T-helper 1 cell treated with Interleukin-12 subunit alpha and Interleukin-12 subunit beta and Interleukin-4 antibody, amounts not matched to agents 30 μg/mL and 1 μg/mL, for 36 hours (primary cell): ENCODE measurements around the gene SLC35F2.
"Not testable (repeated sequence)": the region's sequence is repeated elsewhere in the genome, so short reads cannot be mapped to it uniquely, and the experiment has no call there.

ENCODE experiments used
- H3K27ac Mint-ChIP-seq: one replicate; pipeline ENCODE4 v1.8.0; 2021; ENCODE audit warnings: mild to moderate bottlenecking, mixed read lengths
- H3K27me3 Mint-ChIP-seq: one replicate; pipeline ENCODE4 v1.8.0; 2021; ENCODE audit warnings: low read depth, mixed read lengths
- H3K36me3 Mint-ChIP-seq: one replicate; pipeline ENCODE4 v1.8.0; 2021; ENCODE audit warnings: low read depth, mixed read lengths
- H3K4me1 Mint-ChIP-seq: one replicate; pipeline ENCODE4 v1.8.0; 2021; ENCODE audit warnings: low read depth, mixed read lengths
- H3K4me3 Mint-ChIP-seq: one replicate; pipeline ENCODE4 v1.8.0; 2021; ENCODE audit warnings: mild to moderate bottlenecking, moderate library complexity, mixed read lengths
- H3K9me3 Mint-ChIP-seq: one replicate; pipeline ENCODE4 v1.8.0; 2021; ENCODE audit warnings: mixed read lengths

Gene SLC35F2

GRCh38 chr11:107785401-107785800 lies 73.2 kb downstream of the SLC35F2 start:
- no peaks in the 10 kb centered on the region for H3K27me3 Mint-ChIP-seq
- H3K36me3 Mint-ChIP-seq: no peaks in the 10 kb centered on the region
- no peak overlapping the region for H3K27ac Mint-ChIP-seq
- no peaks in the 10 kb centered on the region for H3K9me3 Mint-ChIP-seq
- no peak overlapping the region for H3K4me3 Mint-ChIP-seq
- H3K4me1 Mint-ChIP-seq: peaks cover 4% of the 10 kb centered on the region

GRCh38 chr11:107783121-107783520 lies 75.5 kb downstream of the SLC35F2 start:
- Mint-ChIP-seq H3K27ac (no peak overlapping the region), H3K36me3 (no peaks in the 10 kb centered on the region), H3K27me3 (no peaks in the 10 kb centered on the region), H3K9me3 (no peaks in the 10 kb centered on the region), H3K4me3 (no peak overlapping the region), H3K4me1 (no peaks in the 10 kb centered on the region)

- no peak overlapping the region for H3K27ac Mint-ChIP-seq
- H3K4me3 Mint-ChIP-seq: no peak overlapping the region
- no peaks in the 10 kb centered on the region for H3K4me1 Mint-ChIP-seq
- H3K36me3 Mint-ChIP-seq: no peaks in the 10 kb centered on the region
- H3K9me3 Mint-ChIP-seq: no peaks in the 10 kb centered on the region
- no peaks in the 10 kb centered on the region for H3K27me3 Mint-ChIP-seq
Observed at GRCh38 chr11:107780775-107781174, 77.8 kb downstream of the SLC35F2 start.

GRCh38 chr11:107780136-107780535 lies 78.5 kb downstream of the SLC35F2 start:
- no peaks in the 10 kb centered on the region for H3K27me3 Mint-ChIP-seq
- no peaks in the 10 kb centered on the region for H3K36me3 Mint-ChIP-seq
- no peaks in the 10 kb centered on the region for H3K9me3 Mint-ChIP-seq
- H3K4me3 Mint-ChIP-seq: no peak overlapping the region
- H3K4me1 Mint-ChIP-seq: no peaks in the 10 kb centered on the region
- no peak overlapping the region for H3K27ac Mint-ChIP-seq

GRCh38 chr11:107778839-107779517 lies 79.6 kb downstream of the SLC35F2 start:
- Mint-ChIP-seq H3K4me3 (no peak overlapping the region), H3K36me3 (no peaks in the 10 kb centered on the region), H3K27ac (no peak overlapping the region), H3K9me3 (no peaks in the 10 kb centered on the region), H3K27me3 (no peaks in the 10 kb centered on the region), H3K4me1 (no peaks in the 10 kb centered on the region)

- Mint-ChIP-seq H3K27ac (no peak overlapping the region), H3K27me3 (peaks cover 5% of the 10 kb centered on the region), H3K4me1 (no peaks in the 10 kb centered on the region), H3K4me3 (no peak overlapping the region), H3K9me3 (no peaks in the 10 kb centered on the region), H3K36me3 (no peaks in the 10 kb centered on the region)
Observed at GRCh38 chr11:107777110-107777509, 81.5 kb downstream of the SLC35F2 start.

- peaks cover 5% of the 10 kb centered on the region for H3K27me3 Mint-ChIP-seq
- H3K4me1 Mint-ChIP-seq: no peaks in the 10 kb centered on the region
- H3K27ac Mint-ChIP-seq: no peak overlapping the region
- no peak overlapping the region for H3K4me3 Mint-ChIP-seq
- no peaks in the 10 kb centered on the region for H3K36me3 Mint-ChIP-seq
- no peaks in the 10 kb centered on the region for H3K9me3 Mint-ChIP-seq
Observed at GRCh38 chr11:107776062-107776461, 82.5 kb downstream of the SLC35F2 start.

- H3K27ac Mint-ChIP-seq: no peak overlapping the region
- no peaks in the 10 kb centered on the region for H3K9me3 Mint-ChIP-seq
- H3K4me1 Mint-ChIP-seq: peaks cover 5% of the 10 kb centered on the region
- H3K4me3 Mint-ChIP-seq: no peak overlapping the region
- H3K27me3 Mint-ChIP-seq: peaks cover 10% of the 10 kb centered on the region
- H3K36me3 Mint-ChIP-seq: no peaks in the 10 kb centered on the region
Observed at GRCh38 chr11:107770551-107770951, 88.0 kb downstream of the SLC35F2 start.

- Mint-ChIP-seq H3K36me3 (no peaks in the 10 kb centered on the region), H3K4me3 (no peak overlapping the region), H3K27ac (no peak overlapping the region), H3K9me3 (no peaks in the 10 kb centered on the region), H3K4me1 (peaks cover 5% of the 10 kb centered on the region), H3K27me3 (peaks cover 19% of the 10 kb centered on the region)
Observed at GRCh38 chr11:107769189-107769588, 89.4 kb downstream of the SLC35F2 start.

GRCh38 chr11:107758719-107759355 lies 99.8 kb downstream of the SLC35F2 start:
- not testable (repeated sequence) for H3K4me3 Mint-ChIP-seq, H3K9me3 Mint-ChIP-seq, H3K27ac Mint-ChIP-seq, H3K36me3 Mint-ChIP-seq, H3K4me1 Mint-ChIP-seq
- H3K27me3 Mint-ChIP-seq: peaks cover 20% of the 10 kb centered on the region

- Mint-ChIP-seq H3K27ac (no peak overlapping the region), H3K27me3 (peaks cover 13% of the 10 kb centered on the region), H3K36me3 (no peaks in the 10 kb centered on the region), H3K9me3 (no peaks in the 10 kb centered on the region), H3K4me3 (no peak overlapping the region), H3K4me1 (no peaks in the 10 kb centered on the region)
Observed at GRCh38 chr11:107757661-107758060, 100.9 kb downstream of the SLC35F2 start.

GRCh38 chr11:107756553-107756952 lies 102.0 kb downstream of the SLC35F2 start:
- no peak overlapping the region for H3K4me3 Mint-ChIP-seq
- H3K27me3 Mint-ChIP-seq: peaks cover 9% of the 10 kb centered on the region
- H3K9me3 Mint-ChIP-seq: no peaks in the 10 kb centered on the region
- H3K36me3 Mint-ChIP-seq: no peaks in the 10 kb centered on the region
- H3K4me1 Mint-ChIP-seq: no peaks in the 10 kb centered on the region
- no peak overlapping the region for H3K27ac Mint-ChIP-seq

GRCh38 chr11:107752949-107753822 lies 105.4 kb downstream of the SLC35F2 start:
- no peak overlapping the region for H3K27ac Mint-ChIP-seq

GRCh38 chr11:107752508-107752907 lies 106.1 kb downstream of the SLC35F2 start:
- Mint-ChIP-seq H3K36me3 (no peaks in the 10 kb centered on the region), H3K27me3 (peaks cover 15% of the 10 kb centered on the region), H3K4me3 (no peak overlapping the region), H3K27ac (no peak overlapping the region), H3K4me1 (no peaks in the 10 kb centered on the region), H3K9me3 (no peaks in the 10 kb centered on the region)

More at GRCh38 chr11:107752949-107753822, 105.4 kb downstream of the SLC35F2 start:
- Mint-ChIP-seq H3K4me3 (no peak overlapping the region), H3K27me3 (peaks cover 11% of the 10 kb centered on the region), H3K9me3 (no peaks in the 10 kb centered on the region), H3K36me3 (no peaks in the 10 kb centered on the region), H3K4me1 (no peaks in the 10 kb centered on the region)

- no peaks in the 10 kb centered on the region for H3K36me3 Mint-ChIP-seq
- no peak overlapping the region for H3K4me3 Mint-ChIP-seq
- H3K4me1 Mint-ChIP-seq: no peaks in the 10 kb centered on the region
- H3K27ac Mint-ChIP-seq: no peak overlapping the region
- no peaks in the 10 kb centered on the region for H3K9me3 Mint-ChIP-seq
- peaks cover 7% of the 10 kb centered on the region for H3K27me3 Mint-ChIP-seq
Observed at GRCh38 chr11:107751082-107751481, 107.5 kb downstream of the SLC35F2 start.
